Mammary epithelial cell (primary cell): ENCODE measurements around the gene VTN.

Experiments used
- EZH2 ChIP-seq: IDR thresholded peaks from 2 replicates; pipeline ENCODE4 v1.6.1; 2012; ENCODE audit warnings: low read length, inconsistent platforms, borderline replicate concordance
- TF ChIP-seq, protein P1 (sequence below), 2 donors: IDR thresholded peaks in 1 of 2; conservative IDR thresholded peaks in 1 of 2; 2 replicates each; pipeline ENCODE4 v1.5.1; 2011 to 2012; ENCODE audit warnings: inconsistent platforms in 2 of 2, low read length in 2 of 2, mild to moderate bottlenecking in 2 of 2, control low read depth in 1 of 2, low read depth in 1 of 2; ENCODE audit not compliant: insufficient read depth in 1 of 2; ENCODE audit errors: extremely low read depth in 1 of 2

- TF ChIP-seq, protein P1, sequence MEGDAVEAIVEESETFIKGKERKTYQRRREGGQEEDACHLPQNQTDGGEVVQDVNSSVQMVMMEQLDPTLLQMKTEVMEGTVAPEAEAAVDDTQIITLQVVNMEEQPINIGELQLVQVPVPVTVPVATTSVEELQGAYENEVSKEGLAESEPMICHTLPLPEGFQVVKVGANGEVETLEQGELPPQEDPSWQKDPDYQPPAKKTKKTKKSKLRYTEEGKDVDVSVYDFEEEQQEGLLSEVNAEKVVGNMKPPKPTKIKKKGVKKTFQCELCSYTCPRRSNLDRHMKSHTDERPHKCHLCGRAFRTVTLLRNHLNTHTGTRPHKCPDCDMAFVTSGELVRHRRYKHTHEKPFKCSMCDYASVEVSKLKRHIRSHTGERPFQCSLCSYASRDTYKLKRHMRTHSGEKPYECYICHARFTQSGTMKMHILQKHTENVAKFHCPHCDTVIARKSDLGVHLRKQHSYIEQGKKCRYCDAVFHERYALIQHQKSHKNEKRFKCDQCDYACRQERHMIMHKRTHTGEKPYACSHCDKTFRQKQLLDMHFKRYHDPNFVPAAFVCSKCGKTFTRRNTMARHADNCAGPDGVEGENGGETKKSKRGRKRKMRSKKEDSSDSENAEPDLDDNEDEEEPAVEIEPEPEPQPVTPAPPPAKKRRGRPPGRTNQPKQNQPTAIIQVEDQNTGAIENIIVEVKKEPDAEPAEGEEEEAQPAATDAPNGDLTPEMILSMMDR (conservative IDR thresholded peaks at IDR 0.05 in 1 of 2, IDR thresholded peaks at IDR 0.05 in 1 of 2; ENCODE audit: extremely low read depth in 1 of 2, insufficient read depth in 1 of 2, low read depth in 1 of 2, low read length in 2 of 2), result no peak
- TF ChIP-seq EZH2, result no peak
Observed at GRCh38 chr17:28372945-28373274, 2.8 kb upstream of the VTN start.
